Measurements from ENCODE around the gene KCNJ16.

Gene KCNJ16

GRCh38 chr17:70161519-70161918 is 86.5 kb downstream of the KCNJ16 start:
- no peaks in the 10 kb centered on the region for H3K27me3 ChIP-seq (ENCODE audit: low read depth, low read length)
- no peak overlapping the region for H3K27ac ChIP-seq (ENCODE audit: low read length)

DNA sequence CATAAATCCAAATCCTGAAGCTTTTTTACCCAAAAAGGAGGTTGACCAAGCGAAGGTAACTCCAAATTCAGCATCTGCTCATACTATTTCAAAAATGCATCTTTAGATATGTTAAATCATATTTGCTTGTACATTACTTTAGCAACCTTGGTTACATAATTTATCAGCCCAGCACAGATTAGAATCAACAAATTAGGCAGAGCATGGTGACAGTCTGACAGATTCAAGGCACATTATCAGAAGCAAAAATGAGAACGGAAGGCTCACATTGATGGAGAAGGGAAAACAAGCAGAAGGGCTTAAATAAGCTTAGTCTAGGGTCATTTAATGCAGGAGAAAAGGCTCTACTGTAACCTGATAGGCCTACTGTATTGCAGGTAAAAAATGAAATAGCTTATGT is 90.4 kb downstream of the KCNJ16 start:
- no peaks in the 10 kb centered on the region for H3K9me3 ChIP-seq (ENCODE audit: control insufficient read depth in 1 of 2, low read length in 2 of 2)
- H3K4me1 ChIP-seq (ENCODE audit: control insufficient read depth in 1 of 2, insufficient read depth in 2 of 2, low read length in 2 of 2), result peaks cover 0 to 4% of the 10 kb centered on the region in 2 donors
- no peaks in the 10 kb centered on the region for H3K27me3 ChIP-seq (ENCODE audit: low read depth, low read length)
- no peaks in the 10 kb centered on the region for H3K36me3 ChIP-seq (ENCODE audit: control insufficient read depth in 1 of 2, insufficient read depth in 2 of 2, low read length in 2 of 2)
- H3K4me3 ChIP-seq (ENCODE audit: low read depth in 1 of 2, low read length in 2 of 2), result no peak overlapping the region
- no peak overlapping the region for H3K27ac ChIP-seq (ENCODE audit: low read length)

More at GRCh38 chr17:70161519-70161918, 86.5 kb downstream of the KCNJ16 start:
- Histone ChIP-seq H3K4me1 (ENCODE audit: control insufficient read depth in 1 of 2, insufficient read depth in 2 of 2, low read length in 2 of 2) (no peaks in the 10 kb centered on the region), H3K36me3 (ENCODE audit: control insufficient read depth in 1 of 2, insufficient read depth in 2 of 2, low read length in 2 of 2) (no peaks in the 10 kb centered on the region), H3K9me3 (ENCODE audit: control insufficient read depth in 1 of 2, low read length in 2 of 2) (no peaks in the 10 kb centered on the region), H3K4me3 (ENCODE audit: low read depth in 1 of 2, low read length in 2 of 2) (no peak overlapping the region)

DNA sequence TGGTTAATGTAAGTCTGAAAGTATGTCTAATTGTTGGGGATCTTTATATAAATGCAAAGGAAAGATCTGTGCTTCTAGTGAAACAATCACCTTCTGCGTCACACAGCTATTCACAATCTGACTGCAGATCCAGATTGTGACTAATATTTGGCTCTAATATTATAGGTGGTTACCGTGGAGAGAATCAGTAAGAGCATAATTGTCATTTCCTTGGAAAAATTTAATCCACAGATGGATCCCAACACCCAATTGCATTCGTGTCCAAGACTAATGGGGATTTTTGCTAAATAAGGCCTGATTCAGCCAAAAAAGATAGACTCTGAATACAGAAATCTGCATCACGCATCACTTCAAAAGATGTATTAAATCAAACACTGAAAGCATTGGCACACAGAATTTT is 91.6 kb downstream of the KCNJ16 start:
- Histone ChIP-seq H3K27me3 (ENCODE audit: low read depth, low read length) (no peaks in the 10 kb centered on the region), H3K27ac (ENCODE audit: low read length) (no peak overlapping the region), H3K36me3 (ENCODE audit: control insufficient read depth in 1 of 2, insufficient read depth in 2 of 2, low read length in 2 of 2) (no peaks in the 10 kb centered on the region), H3K4me3 (ENCODE audit: low read depth in 1 of 2, low read length in 2 of 2) (no peak overlapping the region), H3K9me3 (ENCODE audit: control insufficient read depth in 1 of 2, low read length in 2 of 2) (no peaks in the 10 kb centered on the region), H3K4me1 (ENCODE audit: control insufficient read depth in 1 of 2, insufficient read depth in 2 of 2, low read length in 2 of 2) (peaks cover 0 to 4% of the 10 kb centered on the region in 2 donors)

DNA sequence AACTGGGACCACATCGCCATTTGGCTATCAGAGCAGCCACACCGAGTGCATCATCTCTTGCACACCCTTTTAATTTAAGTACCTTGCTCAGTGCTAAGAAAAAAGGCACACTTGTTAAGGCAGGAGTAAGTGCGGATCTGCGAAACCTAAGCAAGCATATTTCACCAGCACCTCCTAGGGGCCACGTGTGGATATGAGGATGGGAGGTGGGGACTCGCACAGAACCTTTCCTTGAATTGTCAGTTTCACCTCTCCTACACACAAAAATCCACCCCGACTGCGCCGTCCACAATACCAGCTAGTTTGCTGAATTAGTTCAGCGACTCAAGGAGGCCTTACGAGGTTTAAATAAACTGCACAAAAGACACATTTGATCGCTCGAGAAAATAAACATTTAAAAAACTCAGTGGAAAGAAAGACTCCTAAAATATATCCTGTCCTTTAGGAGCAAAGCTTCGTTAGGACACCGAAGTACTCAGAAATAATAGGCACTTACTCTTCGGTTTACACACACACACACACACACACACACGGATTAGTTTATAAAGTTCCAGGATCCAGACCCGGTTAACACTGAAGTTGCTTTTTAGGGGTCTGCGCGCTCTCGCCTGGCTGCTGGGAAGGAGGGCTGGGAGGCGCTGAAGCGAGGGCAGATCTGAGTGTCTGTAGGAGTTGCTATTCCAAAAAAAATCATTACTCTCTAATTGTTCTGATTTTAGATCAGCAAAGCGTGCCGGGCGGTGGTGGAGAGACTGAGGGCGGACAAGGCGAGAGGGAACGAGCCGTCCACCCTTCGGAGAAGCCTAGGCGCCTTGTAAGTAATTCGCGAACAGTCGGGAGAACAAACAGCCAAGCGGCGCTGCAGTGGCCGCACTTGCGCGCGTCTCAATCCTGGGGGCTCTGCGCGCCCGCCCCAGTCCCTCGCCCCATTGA is 93.3 kb downstream of the KCNJ16 start:
- peaks cover 0 to 4% of the 10 kb centered on the region in 2 donors for H3K4me1 ChIP-seq (ENCODE audit: control insufficient read depth in 1 of 2, insufficient read depth in 2 of 2, low read length in 2 of 2)
- H3K27me3 ChIP-seq (ENCODE audit: low read depth, low read length), result no peaks in the 10 kb centered on the region
- H3K9me3 ChIP-seq (ENCODE audit: control insufficient read depth in 1 of 2, low read length in 2 of 2), result no peaks in the 10 kb centered on the region
- peak overlapping the region; percentile 84 for H3K27ac ChIP-seq (ENCODE audit: low read length)
- peak overlapping the region; percentile 74 to 83 for H3K4me3 ChIP-seq (ENCODE audit: low read depth in 1 of 2, low read length in 2 of 2)
- no peaks in the 10 kb centered on the region for H3K36me3 ChIP-seq (ENCODE audit: control insufficient read depth in 1 of 2, insufficient read depth in 2 of 2, low read length in 2 of 2)

GRCh38 chr17:70168977-70169708 is 94.1 kb downstream of the KCNJ16 start, which contains the start of gene KCNJ2:
KCNJ2 (plus strand) TSS chr17:70169532; CDS start chr17:70175040, 5,508 bp downstream.
- H3K9me3 ChIP-seq (ENCODE audit: control insufficient read depth in 1 of 2, low read length in 2 of 2), result no peaks in the 10 kb centered on the region
- peaks cover 0 to 4% of the 10 kb centered on the region in 2 donors for H3K4me1 ChIP-seq (ENCODE audit: control insufficient read depth in 1 of 2, insufficient read depth in 2 of 2, low read length in 2 of 2)
- H3K27me3 ChIP-seq (ENCODE audit: low read depth, low read length), result no peaks in the 10 kb centered on the region
- peak within 1 kb of the TSS; percentile 84 for H3K27ac ChIP-seq (ENCODE audit: low read length)
- H3K36me3 ChIP-seq (ENCODE audit: control insufficient read depth in 1 of 2, insufficient read depth in 2 of 2, low read length in 2 of 2), result no peaks in the 10 kb centered on the region
- H3K4me3 ChIP-seq (ENCODE audit: low read depth in 1 of 2, low read length in 2 of 2), result peak within 1 kb of the TSS; percentile 74 to 83

DNA sequence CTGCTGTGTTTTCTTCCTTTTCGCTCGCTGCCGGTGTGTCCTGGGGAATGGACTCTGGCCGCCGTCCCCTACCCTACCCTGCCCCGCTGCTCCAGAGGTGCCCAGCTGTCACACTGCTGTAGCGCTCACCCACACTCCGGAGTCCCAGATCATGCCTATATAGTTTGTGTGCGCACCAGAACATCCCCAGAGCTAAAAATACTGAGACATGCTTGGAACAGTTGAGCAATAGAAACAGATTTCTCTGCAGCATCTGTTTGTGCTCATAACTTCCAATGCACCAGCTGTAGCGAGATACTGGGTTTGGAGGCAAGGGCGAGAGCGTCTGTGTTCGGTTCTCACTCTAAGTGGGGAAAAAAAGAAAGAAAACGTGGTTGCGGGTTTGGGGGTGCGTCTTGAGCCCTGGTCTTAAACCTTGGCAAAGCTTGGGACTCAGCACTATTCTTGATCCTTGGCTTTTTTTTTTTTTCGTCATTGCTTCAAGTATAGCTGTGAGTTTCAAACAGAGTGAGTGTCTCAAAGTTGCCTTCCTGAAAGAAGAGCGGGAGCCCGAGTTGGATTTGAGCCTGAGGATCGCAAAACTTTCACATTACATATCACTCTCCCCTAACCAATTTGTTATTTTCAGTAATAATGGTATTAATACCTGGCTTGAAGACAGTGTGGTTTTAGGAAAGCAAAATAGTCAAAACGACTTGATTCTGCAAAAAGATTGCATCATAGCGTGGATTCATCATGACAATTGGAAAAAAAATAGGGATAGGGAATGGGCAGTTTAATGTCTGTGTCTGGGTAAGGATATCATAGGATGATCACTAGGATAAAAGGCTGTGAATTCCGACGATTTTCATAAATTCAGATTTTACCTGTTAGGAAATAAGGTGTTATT is 94.9 kb downstream of the KCNJ16 start:
- Histone ChIP-seq H3K4me1 (ENCODE audit: control insufficient read depth in 1 of 2, insufficient read depth in 2 of 2, low read length in 2 of 2) (peaks cover 0 to 4% of the 10 kb centered on the region in 2 donors), H3K36me3 (ENCODE audit: control insufficient read depth in 1 of 2, insufficient read depth in 2 of 2, low read length in 2 of 2) (peaks cover under 1 to 4% of the 10 kb centered on the region in 2 donors), H3K9me3 (ENCODE audit: control insufficient read depth in 1 of 2, low read length in 2 of 2) (no peaks in the 10 kb centered on the region), H3K27me3 (ENCODE audit: low read depth, low read length) (no peaks in the 10 kb centered on the region), H3K4me3 (ENCODE audit: low read depth in 1 of 2, low read length in 2 of 2) (peak overlapping the region; percentile 72 to 83), H3K27ac (ENCODE audit: low read length) (peak overlapping the region; percentile 78)

GRCh38 chr17:70171159-70171558 is 96.1 kb downstream of the KCNJ16 start:
- H3K4me1 ChIP-seq (ENCODE audit: control insufficient read depth in 1 of 2, insufficient read depth in 2 of 2, low read length in 2 of 2), result peaks cover 0 to 4% of the 10 kb centered on the region in 2 donors
- H3K27ac ChIP-seq (ENCODE audit: low read length), result no peak overlapping the region

DNA sequence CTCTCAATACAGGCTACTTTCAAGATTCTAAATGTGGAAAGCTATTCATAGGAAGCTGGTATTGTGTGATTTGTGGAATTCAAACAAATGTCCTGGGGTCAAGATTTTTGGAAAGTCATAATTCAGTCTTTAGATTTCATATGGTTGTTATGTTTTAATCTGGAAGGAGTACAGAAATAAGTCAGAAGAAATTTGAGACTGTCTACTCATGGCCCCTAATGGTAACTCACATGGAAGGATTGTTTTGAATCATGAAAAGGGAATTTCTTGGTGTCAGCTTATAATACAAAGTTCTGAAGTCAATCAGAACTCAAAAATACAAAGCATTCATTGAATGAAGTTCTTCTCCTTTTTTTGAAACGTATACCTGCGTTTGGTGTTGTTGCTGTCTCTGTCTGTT is 97.4 kb downstream of the KCNJ16 start:
- Histone ChIP-seq H3K4me1 (ENCODE audit: control insufficient read depth in 1 of 2, insufficient read depth in 2 of 2, low read length in 2 of 2) (peaks cover 0 to 4% of the 10 kb centered on the region in 2 donors), H3K9me3 (ENCODE audit: control insufficient read depth in 1 of 2, low read length in 2 of 2) (no peaks in the 10 kb centered on the region), H3K27ac (ENCODE audit: low read length) (no peak overlapping the region), H3K36me3 (ENCODE audit: control insufficient read depth in 1 of 2, insufficient read depth in 2 of 2, low read length in 2 of 2) (peaks cover 9 to 16% of the 10 kb centered on the region in 2 donors), H3K4me3 (ENCODE audit: low read depth in 1 of 2, low read length in 2 of 2) (no peak overlapping the region), H3K27me3 (ENCODE audit: low read depth, low read length) (no peaks in the 10 kb centered on the region)

More at GRCh38 chr17:70171159-70171558, 96.1 kb downstream of the KCNJ16 start:
- no peaks in the 10 kb centered on the region for H3K9me3 ChIP-seq (ENCODE audit: control insufficient read depth in 1 of 2, low read length in 2 of 2)
- H3K4me3 ChIP-seq (ENCODE audit: low read depth in 1 of 2, low read length in 2 of 2), result peak overlapping the region; percentile 72 to 83
- H3K36me3 ChIP-seq (ENCODE audit: control insufficient read depth in 1 of 2, insufficient read depth in 2 of 2, low read length in 2 of 2), result peaks cover 9 to 16% of the 10 kb centered on the region in 2 donors
- H3K27me3 ChIP-seq (ENCODE audit: low read depth, low read length), result no peaks in the 10 kb centered on the region

- Histone ChIP-seq H3K4me1 (ENCODE audit: control insufficient read depth in 1 of 2, insufficient read depth in 2 of 2, low read length in 2 of 2) (peaks cover 0 to under 1% of the 10 kb centered on the region in 2 donors), H3K27me3 (ENCODE audit: low read depth, low read length) (no peaks in the 10 kb centered on the region), H3K4me3 (ENCODE audit: low read depth in 1 of 2, low read length in 2 of 2) (no peak overlapping the region), H3K9me3 (ENCODE audit: control insufficient read depth in 1 of 2, low read length in 2 of 2) (no peaks in the 10 kb centered on the region), H3K27ac (ENCODE audit: low read length) (no peak overlapping the region), H3K36me3 (ENCODE audit: control insufficient read depth in 1 of 2, insufficient read depth in 2 of 2, low read length in 2 of 2) (peaks cover 9 to 16% of the 10 kb centered on the region in 2 donors)
Measured at GRCh38 chr17:70172923-70173322, 97.9 kb downstream of the KCNJ16 start.

DNA sequence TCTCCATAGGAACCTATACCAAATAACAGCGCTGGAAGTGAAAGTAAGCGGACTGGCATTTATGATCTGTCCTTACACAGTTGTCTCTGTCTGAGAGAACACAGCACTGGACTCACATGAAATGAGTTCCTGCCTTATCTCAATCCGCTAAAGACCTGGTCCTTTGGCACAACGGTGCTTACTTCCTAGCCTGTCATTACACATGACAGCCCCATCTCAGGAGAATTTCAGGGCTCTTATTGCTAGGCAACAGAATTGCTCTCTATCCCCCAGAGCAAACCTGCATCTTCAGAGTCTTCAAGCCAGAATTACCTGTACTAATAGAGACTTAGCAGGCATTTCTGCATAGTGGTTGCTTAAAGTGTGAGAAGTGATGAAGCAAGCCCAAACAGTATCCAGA is 98.7 kb downstream of the KCNJ16 start:
- peaks cover 9 to 16% of the 10 kb centered on the region in 2 donors for H3K36me3 ChIP-seq (ENCODE audit: control insufficient read depth in 1 of 2, insufficient read depth in 2 of 2, low read length in 2 of 2)
- no peaks in the 10 kb centered on the region for H3K9me3 ChIP-seq (ENCODE audit: control insufficient read depth in 1 of 2, low read length in 2 of 2)
- no peaks in the 10 kb centered on the region for H3K27me3 ChIP-seq (ENCODE audit: low read depth, low read length)
- H3K27ac ChIP-seq (ENCODE audit: low read length), result no peak overlapping the region
- H3K4me1 ChIP-seq (ENCODE audit: control insufficient read depth in 1 of 2, insufficient read depth in 2 of 2, low read length in 2 of 2), result no peaks in the 10 kb centered on the region
- no peak overlapping the region for H3K4me3 ChIP-seq (ENCODE audit: low read depth in 1 of 2, low read length in 2 of 2)
